Right atrium auricular region (tissue), 2 donors: ENCODE data around the gene WNK2. TPM values are rescaled to one million over a fixed set of nuclear protein-coding genes. Genes with fewer than 3 reads are reported as not detected.

ENCODE experiments used
- DNase-seq: peaks from one replicate; pipeline ENCODE4 v3.0.0-alpha.2; 2019; ENCODE audit warnings: low spot score
- H3K27ac ChIP-seq, 2 donors: fragments of 200-600 bp; sonication (generic); 1 replicate in 1 of 2; 2 replicates in 1 of 2; pipeline ENCODE4 v1.5.1; 2016 to 2019
- H3K27me3 ChIP-seq, 2 donors: fragments of 200-600 bp; sonication (generic); one replicate each; pipeline versions ENCODE4 v1.5.1 to v1.6.0; 2017 to 2019
- H3K36me3 ChIP-seq: fragments of 200-600 bp; sonication (generic); one replicate; pipeline ENCODE4 v1.5.1; 2016
- H3K4me1 ChIP-seq, 2 donors: fragments of 200-600 bp; sonication (generic); one replicate each; pipeline versions ENCODE4 v1.5.1 to v1.6.0; 2017 to 2019
- H3K4me3 ChIP-seq, 2 donors: fragments of 200-600 bp; sonication (generic); 1 replicate in 1 of 2; 2 replicates in 1 of 2; pipeline ENCODE4 v1.5.1; 2017 to 2019; ENCODE audit warnings: mild to moderate bottlenecking in 1 of 2, moderate library complexity in 1 of 2
- H3K9me3 ChIP-seq, 2 donors: fragments of 200-600 bp; sonication (generic); one replicate each; pipeline ENCODE4 v1.5.1; 2019
- total RNA-seq, 2 donors: library from RNA; depleted of rRNA; stranded (reverse); fragments of >200 nt; gene quantifications; one replicate each; pipeline ENCODE4 v1.1.0, GENCODE V29; 2016
- TF ChIP-seq, protein P1 (sequence below), 2 donors: fragments of 200-600 bp; sonication (generic); IDR thresholded peaks; one replicate each; pipeline ENCODE4 v1.5.1; 2019; ENCODE audit warnings: antibody characterized with exemption in 2 of 2

Gene WNK2
- total RNA-seq, 2 donors from 2014 or later = 61.4 to 132 TPM

DNA sequence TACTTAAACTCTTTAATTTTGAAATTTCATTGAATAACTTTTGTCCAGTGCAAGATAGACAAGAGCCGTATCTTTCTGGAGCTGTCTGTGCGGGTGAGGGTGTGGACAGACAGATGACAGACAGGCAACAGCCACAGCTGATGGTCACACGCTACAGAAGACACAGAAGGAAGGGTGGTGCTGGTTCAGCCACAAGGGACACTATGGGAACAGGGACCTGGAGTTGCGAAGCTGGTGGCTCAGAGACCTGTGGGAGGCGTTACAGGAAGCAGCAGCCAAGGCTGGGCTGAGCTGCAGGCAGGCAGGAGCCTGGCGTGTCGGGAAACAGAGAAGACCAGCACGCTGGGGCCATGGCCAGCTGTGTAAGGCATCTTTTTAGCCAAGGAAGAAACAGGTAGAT, 104.4 kb downstream of the WNK2 start:
- peak; percentile 56 for DNase-seq
- Histone ChIP-seq H3K27me3 (no peaks in the 10 kb centered on the region), H3K4me1 (peaks cover 0 to 16% of the 10 kb centered on the region in 2 donors), H3K9me3 (no peaks in the 10 kb centered on the region), H3K4me3 (no peak overlapping the region), H3K27ac (peak overlapping the region in 1 of 2 donors; percentile 62), H3K36me3 (peaks cover 16% of the 10 kb centered on the region)
- TF ChIP-seq, protein P1, sequence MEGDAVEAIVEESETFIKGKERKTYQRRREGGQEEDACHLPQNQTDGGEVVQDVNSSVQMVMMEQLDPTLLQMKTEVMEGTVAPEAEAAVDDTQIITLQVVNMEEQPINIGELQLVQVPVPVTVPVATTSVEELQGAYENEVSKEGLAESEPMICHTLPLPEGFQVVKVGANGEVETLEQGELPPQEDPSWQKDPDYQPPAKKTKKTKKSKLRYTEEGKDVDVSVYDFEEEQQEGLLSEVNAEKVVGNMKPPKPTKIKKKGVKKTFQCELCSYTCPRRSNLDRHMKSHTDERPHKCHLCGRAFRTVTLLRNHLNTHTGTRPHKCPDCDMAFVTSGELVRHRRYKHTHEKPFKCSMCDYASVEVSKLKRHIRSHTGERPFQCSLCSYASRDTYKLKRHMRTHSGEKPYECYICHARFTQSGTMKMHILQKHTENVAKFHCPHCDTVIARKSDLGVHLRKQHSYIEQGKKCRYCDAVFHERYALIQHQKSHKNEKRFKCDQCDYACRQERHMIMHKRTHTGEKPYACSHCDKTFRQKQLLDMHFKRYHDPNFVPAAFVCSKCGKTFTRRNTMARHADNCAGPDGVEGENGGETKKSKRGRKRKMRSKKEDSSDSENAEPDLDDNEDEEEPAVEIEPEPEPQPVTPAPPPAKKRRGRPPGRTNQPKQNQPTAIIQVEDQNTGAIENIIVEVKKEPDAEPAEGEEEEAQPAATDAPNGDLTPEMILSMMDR (IDR thresholded peaks at IDR 0.05) = peak in 1 of 2 donors; percentile 24

DNA sequence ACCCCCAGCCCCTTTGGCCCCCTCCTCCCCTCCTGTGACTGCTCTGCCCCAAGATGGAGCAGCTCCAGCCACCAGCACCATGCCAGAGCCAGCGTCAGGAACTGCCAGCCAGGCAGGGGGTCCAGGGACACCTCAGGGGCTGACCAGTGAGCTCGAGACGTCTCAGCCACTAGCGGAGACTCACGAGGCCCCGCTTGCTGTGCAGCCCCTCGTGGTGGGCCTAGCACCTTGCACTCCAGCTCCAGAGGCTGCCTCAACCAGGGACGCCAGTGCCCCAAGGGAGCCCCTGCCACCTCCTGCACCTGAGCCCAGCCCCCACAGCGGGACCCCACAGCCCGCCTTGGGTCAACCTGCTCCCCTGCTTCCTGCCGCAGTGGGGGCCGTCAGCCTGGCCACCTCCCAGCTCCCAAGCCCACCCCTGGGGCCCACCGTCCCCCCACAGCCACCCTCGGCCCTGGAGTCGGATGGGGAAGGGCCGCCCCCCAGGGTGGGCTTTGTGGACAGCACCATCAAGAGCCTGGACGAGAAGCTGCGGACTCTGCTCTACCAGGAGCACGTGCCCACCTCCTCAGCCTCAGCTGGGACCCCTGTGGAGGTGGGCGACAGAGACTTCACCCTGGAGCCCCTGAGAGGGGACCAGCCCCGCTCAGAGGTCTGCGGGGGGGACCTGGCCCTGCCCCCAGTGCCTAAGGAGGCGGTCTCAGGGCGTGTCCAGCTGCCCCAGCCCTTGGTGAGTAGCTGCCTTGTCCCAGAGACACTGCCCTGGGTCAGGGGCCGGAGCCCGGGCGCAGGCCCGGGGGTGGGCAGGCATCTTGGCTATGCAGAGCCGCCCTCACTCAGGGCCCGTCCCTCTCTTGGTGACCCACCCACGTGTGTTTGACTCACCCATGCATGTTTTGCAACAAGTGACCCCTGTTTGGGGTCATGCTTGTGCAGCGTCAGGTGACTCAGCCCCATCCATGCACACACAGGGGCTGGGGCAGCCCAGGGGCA, 105.2 kb downstream of the WNK2 start:
- peaks cover 16% of the 10 kb centered on the region for H3K36me3 ChIP-seq
- DNase-seq = no peak
- H3K4me1 ChIP-seq = peaks cover 0 to 16% of the 10 kb centered on the region in 2 donors
- TF ChIP-seq, protein P1 (IDR thresholded peaks at IDR 0.05) = no peak
- no peak overlapping the region for H3K4me3 ChIP-seq
- H3K27me3 ChIP-seq = no peaks in the 10 kb centered on the region
- H3K27ac ChIP-seq = peak overlapping the region in 1 of 2 donors; percentile 59
- H3K9me3 ChIP-seq = no peaks in the 10 kb centered on the region

- TF ChIP-seq, protein P1 (IDR thresholded peaks at IDR 0.05) = no peak
- H3K27me3 ChIP-seq = no peaks in the 10 kb centered on the region
- no peak overlapping the region for H3K4me3 ChIP-seq
- no peaks in the 10 kb centered on the region for H3K9me3 ChIP-seq
- peaks cover 0 to 30% of the 10 kb centered on the region in 2 donors for H3K4me1 ChIP-seq
- no peak for DNase-seq
- no peak overlapping the region for H3K27ac ChIP-seq
- H3K36me3 ChIP-seq = peaks cover 16% of the 10 kb centered on the region
Observed at GRCh38 chr9:93290495-93291434, 106.8 kb downstream of the WNK2 start.

GRCh38 chr9:93291536-93292287, 107.8 kb downstream of the WNK2 start:
- no peak for DNase-seq
- no peak overlapping the region for H3K4me3 ChIP-seq
- H3K27ac ChIP-seq = no peak overlapping the region
- no peaks in the 10 kb centered on the region for H3K27me3 ChIP-seq
- H3K36me3 ChIP-seq = peaks cover 16% of the 10 kb centered on the region
- H3K4me1 ChIP-seq = peaks cover 0 to 30% of the 10 kb centered on the region in 2 donors
- TF ChIP-seq, protein P1 (IDR thresholded peaks at IDR 0.05) = no peak
- H3K9me3 ChIP-seq = no peaks in the 10 kb centered on the region

GRCh38 chr9:93292288-93292615, 108.3 kb downstream of the WNK2 start:
- Histone ChIP-seq H3K4me3 (no peak overlapping the region), H3K27me3 (no peaks in the 10 kb centered on the region), H3K9me3 (no peaks in the 10 kb centered on the region), H3K36me3 (peaks cover 16% of the 10 kb centered on the region), H3K27ac (no peak overlapping the region), H3K4me1 (peaks cover 0 to 30% of the 10 kb centered on the region in 2 donors)
- TF ChIP-seq, protein P1 (IDR thresholded peaks at IDR 0.05) = no peak
- no peak for DNase-seq
